GM12878 (cell line): ENCODE measurements around the gene P2RX1.

Source experiments
- BCL11A ChIP-seq: IDR thresholded peaks from 2 replicates; pipeline ENCODE4 v1.6.1; 2011; ENCODE audit warnings: low read depth, low read length
- CBFB ChIP-seq: IDR thresholded peaks from 2 replicates; pipeline ENCODE4 v1.6.1; 2016; ENCODE audit warnings: antibody characterized with exemption, low read depth
- MYC ChIP-seq: IDR thresholded peaks from 2 replicates; pipeline ENCODE4 v1.6.1; 2011; ENCODE audit warnings: mild to moderate bottlenecking, low read length, moderate library complexity, inconsistent platforms; ENCODE audit not compliant: insufficient read depth, insufficient replicate concordance, insufficient read length, severe bottlenecking
- NFYA ChIP-seq: IDR thresholded peaks from 2 replicates; pipeline ENCODE4 v1.6.1; 2011; ENCODE audit warnings: low read depth, mild to moderate bottlenecking, low read length, improper control_type of control experiment, borderline replicate concordance
- POLR2A ChIP-seq: IDR thresholded peaks from 2 replicates; pipeline ENCODE4 v1.6.1; 2011; ENCODE audit warnings: low read depth, mild to moderate bottlenecking, low read length
- SMC3 ChIP-seq: IDR thresholded peaks from 2 replicates; pipeline ENCODE4 v1.6.1; 2011; ENCODE audit warnings: low read length, improper control_type of control experiment, borderline replicate concordance
- SUPT20H ChIP-seq: IDR thresholded peaks from 2 replicates; pipeline ENCODE4 v1.6.1; 2011; ENCODE audit warnings: low read depth, mild to moderate bottlenecking, low read length, moderate library complexity, borderline replicate concordance; ENCODE audit not compliant: control insufficient read depth
- TF ChIP-seq, protein P1 (sequence below): IDR thresholded peaks from 2 replicates; pipeline ENCODE4 v1.6.1; 2012; ENCODE audit warnings: mild to moderate bottlenecking, low read depth, low read length

DNA sequence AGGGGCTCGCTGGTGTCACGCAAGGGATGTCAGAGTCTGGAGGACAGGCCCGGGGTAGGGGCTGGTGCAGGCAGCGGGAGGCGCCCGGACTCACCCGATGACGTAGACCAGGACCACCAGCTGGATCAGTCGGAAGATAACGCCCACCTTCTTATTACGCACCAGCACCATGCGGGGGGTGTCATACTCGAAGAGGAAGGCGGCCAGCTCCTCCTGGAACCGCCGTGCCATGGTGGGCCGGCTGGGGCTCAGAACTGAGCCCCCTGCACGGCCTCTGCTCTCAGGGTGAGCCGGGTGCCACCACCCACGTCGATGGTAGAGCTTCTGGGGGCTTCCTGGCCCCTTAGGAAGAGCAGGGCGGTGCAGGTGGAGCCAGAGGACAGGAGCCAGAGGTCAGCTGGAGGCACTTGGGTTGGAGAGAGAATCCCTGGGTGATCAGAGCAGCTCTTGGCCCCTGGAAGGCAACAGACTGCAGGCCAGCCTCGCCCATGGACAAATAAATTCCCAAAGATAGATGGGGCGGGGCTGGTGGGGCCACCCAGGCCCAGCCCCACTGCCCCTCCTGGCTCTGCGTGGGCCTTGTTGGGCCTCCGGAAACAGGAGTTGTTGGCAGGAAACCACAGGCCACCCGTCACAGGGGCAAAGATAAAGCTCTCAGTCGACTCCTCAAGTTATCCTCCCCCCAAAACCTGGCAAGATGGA lies at the start of gene P2RX1:
- TF ChIP-seq SUPT20H (no peak), BCL11A (no peak), MYC (no peak), SMC3 (no peak), NFYA (no peak), CBFB (no peak), POLR2A (no peak)
- TF ChIP-seq, protein P1, sequence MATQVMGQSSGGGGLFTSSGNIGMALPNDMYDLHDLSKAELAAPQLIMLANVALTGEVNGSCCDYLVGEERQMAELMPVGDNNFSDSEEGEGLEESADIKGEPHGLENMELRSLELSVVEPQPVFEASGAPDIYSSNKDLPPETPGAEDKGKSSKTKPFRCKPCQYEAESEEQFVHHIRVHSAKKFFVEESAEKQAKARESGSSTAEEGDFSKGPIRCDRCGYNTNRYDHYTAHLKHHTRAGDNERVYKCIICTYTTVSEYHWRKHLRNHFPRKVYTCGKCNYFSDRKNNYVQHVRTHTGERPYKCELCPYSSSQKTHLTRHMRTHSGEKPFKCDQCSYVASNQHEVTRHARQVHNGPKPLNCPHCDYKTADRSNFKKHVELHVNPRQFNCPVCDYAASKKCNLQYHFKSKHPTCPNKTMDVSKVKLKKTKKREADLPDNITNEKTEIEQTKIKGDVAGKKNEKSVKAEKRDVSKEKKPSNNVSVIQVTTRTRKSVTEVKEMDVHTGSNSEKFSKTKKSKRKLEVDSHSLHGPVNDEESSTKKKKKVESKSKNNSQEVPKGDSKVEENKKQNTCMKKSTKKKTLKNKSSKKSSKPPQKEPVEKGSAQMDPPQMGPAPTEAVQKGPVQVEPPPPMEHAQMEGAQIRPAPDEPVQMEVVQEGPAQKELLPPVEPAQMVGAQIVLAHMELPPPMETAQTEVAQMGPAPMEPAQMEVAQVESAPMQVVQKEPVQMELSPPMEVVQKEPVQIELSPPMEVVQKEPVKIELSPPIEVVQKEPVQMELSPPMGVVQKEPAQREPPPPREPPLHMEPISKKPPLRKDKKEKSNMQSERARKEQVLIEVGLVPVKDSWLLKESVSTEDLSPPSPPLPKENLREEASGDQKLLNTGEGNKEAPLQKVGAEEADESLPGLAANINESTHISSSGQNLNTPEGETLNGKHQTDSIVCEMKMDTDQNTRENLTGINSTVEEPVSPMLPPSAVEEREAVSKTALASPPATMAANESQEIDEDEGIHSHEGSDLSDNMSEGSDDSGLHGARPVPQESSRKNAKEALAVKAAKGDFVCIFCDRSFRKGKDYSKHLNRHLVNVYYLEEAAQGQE = no peak
